HG03520 (cell line): ENCODE measurements around the gene CDKN2B.

ENCODE experiments used
- ATAC-seq: cut with Tn5 transposase; IDR thresholded peaks from one replicate; pipeline ENCODE4 v1.9.1; 2021; ENCODE audit warnings: mild to moderate bottlenecking, moderate library complexity; ENCODE audit not compliant: unreplicated experiment

The CDKN2B gene

GRCh38 chr9:22036866-22037626, 27.9 kb upstream of the CDKN2B start:
- no peak for ATAC-seq

DNA sequence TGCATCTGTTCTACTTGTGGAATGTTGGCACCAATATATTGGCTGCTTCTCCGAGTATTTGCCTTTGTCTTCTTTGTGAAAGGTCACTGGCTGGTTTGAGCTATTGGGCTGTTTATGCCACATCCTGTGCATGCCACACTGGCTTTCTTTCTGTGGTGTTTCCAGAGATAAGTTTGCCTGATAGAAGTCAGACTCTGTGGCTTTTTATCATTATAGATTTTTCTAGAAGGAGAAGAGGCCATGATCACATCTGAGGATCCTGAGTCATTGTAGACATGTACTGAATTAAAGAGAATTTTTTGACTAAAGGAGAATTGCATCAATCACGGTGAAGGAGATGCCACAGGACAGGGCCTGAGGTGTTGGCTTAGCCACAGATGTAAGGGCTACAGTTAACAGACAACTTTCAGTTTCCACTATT, 26.5 kb upstream of the CDKN2B start:
- no peak for ATAC-seq

DNA sequence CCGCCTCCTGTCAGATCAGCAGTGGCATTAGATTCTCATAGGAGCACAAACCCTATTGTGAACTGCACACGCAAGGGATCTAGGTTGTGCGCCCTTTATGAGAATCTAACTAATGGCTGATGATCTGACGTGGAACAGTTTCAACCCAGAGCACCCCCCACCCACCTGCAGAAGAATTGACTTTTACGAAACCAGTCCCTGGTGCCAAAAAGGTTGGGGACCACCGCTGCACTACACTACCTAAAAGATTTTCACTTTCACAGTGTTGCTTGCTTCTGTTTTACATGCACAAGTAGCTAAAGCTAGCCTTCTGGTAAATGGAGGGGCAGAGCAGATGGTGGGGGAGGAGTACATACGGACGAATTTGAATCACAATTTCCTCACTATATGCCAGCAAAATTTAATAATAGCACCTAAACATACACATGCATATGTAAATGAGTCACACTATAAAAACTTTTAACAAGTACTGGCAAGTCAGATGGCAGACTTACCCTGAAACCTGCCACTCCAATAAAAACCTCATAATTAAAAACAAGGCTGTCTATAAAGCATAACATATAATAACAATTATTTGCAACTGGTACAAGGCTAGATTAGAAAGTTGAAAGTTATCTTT, 24.0 kb upstream of the CDKN2B start:
- no peak for ATAC-seq

DNA sequence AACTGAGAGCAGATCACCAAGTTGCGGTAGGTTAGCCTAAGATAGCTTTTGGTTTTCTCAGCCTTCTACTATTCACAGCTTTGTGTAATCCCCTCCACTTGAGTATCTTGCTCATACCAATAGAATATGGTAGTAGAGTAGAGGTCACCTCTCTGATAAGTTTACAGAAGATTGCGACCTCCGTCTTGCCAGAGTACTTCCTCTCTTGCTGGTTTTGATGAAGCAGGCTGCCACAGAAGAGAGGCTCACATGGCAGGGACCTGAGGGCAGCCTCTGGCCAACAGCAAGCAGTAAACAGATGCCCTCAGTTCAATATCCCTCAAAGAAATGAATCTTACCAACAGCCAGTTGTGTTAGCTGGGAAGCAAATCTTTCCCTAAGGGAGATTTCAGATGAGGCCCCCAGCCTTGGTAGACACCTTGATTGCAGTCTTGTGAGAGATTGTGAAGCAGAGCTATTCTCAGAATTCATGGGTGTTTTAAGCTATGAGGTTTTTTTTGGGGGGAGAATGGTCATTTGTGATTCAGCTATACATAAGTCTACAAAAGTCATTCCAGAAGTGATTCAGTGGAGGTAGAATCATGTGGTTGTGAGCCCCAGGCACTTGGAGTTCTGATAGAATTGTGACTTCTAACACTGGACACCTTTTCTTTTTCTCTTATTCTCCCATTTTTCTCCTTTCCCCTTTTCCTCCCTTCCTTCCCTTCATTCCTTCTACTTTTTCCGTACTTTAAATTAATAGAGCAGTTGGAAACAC, 22.7 kb upstream of the CDKN2B start:
- no peak for ATAC-seq

DNA sequence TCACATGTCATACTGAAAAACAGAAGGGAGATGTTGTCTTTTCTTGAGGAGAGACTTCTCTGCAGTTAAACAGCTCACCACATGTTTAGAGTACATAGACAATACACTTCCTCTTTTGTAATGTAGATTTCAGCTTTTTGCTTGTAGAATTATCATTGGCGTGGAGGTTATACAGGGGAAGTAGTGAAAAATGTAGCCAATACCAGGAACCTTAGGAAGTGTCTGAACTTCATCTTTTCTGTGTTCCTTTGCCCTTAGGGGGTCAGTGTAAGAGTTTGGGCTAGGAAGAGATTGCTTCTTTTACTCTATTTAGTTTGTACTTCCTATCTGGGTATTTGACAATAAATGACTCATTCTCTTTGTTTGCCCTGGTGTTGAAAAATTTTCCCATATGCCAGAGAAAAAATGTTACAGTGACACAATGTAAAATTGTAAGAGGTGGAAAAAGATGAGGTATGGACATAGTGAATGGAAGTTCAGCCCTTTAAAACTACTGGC, 21.0 kb upstream of the CDKN2B start:
- peak; percentile 94 for ATAC-seq

DNA sequence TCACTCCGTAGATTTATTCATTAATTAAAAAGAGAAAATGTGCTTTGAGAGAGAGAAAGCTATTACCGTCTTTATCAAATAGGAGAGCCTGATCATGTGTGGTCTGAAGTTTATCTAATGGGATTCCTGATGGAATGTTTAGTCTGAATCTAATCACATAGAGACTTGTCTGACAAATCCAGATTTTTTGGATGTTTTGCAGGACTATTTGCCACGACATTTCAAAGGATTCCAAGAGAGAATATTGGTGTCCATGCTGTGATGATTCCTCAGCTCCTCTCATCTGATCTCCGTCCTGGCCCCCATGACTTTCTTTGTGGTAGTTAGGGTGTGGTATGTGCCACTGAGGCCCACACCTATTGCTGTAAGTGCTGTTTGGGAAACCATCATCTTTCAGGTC, 20.1 kb upstream of the CDKN2B start:
- ATAC-seq: no peak

GRCh38 chr9:22028394-22028793, 19.3 kb upstream of the CDKN2B start:
- no peak for ATAC-seq

DNA sequence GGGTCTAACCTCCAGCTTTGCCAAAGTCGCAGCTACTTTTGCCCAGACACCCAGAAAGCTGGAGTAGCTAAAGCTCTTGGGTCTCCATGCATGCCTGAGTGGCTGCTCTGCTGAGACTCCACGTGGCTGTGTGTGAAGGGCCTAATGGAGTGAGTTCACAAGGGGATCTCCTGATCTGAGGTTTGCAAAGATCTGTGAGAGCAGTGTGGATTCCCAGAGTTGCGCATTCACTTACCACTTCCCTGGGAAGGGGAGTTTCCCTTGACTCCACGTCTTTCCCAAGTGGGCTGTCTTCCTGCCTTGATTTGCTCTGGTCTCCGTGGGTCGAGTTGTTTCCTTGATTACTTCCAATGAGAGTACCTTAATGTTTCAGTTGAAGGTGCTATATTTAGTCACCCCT, 17.6 kb upstream of the CDKN2B start:
- no peak for ATAC-seq

DNA sequence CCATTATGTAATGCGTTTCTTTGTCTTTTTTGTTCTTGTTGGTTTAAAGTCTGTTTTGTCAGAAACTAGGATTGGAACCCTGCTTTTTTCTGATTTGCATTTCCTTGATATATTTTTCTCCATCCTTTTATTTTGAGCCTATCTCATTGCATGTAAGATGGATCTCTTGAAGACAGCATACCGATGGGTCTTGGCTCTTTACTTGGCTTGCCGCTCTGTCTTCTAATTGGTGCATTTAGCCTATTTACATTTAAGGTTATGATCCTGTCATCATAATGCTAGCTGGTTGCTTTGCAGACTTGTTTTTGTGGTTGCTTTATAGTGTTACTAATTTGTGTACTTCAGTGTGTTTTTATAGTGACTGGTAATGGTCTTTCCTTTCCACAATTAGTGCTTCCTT, 13.3 kb upstream of the CDKN2B start:
- no peak for ATAC-seq

DNA sequence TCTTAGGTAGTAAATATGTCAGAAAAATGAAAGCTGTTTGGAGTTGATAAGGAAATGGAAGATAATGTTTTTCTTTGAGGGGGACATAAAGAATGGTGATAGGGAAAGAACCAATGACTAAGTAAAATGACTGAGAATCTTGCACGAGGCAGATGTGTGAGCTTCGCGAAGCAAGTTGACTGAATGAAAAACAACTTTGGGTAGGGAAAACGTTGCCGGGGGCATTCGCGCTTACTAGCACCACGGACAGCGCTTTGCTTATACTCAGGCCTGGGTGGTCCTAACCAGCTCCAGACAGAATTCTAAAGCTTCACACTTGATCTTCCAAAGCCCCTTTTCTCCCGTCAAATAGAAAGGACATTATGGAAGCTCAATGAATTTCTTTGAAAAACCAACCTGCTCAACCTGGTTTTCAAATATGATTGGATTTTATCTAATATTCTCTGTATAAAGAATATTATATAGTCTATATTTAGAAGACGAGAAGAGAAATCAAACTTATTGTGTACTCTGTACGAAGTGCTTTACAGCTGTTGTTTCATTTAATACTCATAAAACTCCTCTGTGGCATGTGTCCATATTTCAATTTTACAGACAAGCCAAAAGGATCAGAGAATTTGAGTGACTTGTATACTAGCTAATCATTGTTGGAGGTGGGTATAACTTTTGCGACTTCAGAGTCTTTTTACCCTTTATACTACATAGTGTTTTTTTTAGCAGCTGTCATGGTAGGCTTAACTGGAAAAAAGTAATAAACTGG, 1.9 kb upstream of the CDKN2B start:
- no peak for ATAC-seq

GRCh38 chr9:22009506-22009867, 382 bp upstream of the CDKN2B start:
- ATAC-seq: peak; percentile 50

- ATAC-seq: no peak
Measured at GRCh38 chr9:22008384-22008716, 755 bp downstream of the CDKN2B start.

DNA sequence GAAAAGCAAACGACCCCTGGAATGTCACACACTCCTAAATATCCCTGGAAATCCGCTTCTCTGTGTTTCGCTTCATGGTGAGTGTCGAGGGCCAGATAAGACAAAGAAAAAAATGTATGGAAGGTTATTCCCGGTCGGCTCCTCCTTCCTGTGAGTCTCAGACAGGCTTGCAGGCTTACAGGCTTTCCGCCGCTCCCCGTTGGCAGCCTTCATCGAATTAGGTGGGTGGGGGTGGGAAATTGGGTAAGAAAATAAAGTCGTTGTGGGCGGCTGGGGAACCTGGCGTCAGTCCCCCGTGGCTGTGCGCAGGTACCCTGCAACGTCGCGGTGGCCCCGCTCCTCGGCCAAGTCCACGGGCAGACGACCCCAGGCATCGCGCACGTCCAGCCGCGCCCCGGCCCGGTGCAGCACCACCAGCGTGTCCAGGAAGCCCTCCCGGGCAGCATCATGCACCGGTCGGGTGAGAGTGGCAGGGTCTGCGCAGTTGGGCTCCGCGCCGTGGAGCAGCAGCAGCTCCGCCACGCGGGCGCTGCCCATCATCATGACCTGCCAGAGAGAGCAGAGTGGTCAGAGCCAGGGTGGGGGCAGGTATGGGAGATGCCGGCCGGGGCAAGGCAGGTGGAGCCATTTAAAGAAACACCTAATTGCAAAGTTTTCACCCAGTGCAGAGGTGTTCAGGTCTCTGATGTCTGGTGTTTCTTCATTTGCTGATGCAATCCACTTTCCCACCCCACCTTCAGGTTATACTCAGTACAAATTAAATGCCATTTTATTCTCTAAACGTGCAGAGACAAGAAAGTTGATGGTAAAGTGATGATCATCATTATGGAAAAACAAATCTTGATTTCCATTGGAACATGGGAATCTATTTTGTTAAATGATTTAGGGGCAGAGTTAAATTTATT, 3.2 kb downstream of the CDKN2B start:
- ATAC-seq: no peak

DNA sequence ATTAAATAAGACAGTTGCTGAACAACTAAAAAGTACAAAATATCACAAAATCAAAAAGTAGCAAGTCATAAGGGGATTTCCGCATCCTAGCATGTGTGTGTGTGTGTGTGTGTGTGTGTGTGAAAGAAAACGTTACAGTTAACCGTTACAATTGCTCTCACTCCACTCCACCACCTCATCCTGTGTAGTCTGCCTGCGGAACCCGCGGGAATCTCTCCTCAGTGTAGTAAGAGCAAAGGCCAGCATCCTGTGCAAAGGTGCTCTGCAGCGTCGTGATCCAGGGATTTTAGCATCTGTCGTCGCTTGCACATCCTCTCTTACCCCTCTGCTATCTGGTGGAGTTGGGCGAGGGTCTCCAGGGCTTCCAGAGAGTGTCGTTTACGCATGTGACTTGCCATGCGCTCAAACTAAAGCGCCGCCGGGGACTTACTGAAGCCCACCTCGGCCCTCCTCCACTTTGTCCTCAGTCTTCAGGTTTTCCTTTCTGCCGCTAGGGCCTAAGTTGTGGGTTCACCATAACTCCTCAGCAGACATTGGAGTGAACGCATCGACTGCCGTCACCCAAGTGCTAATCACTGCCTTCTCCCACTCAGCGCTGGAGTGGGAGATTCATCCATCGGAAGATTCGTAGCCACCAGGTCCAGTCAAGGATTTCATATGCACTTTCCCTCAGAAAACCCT, 3.9 kb downstream of the CDKN2B start:
- no peak for ATAC-seq

DNA sequence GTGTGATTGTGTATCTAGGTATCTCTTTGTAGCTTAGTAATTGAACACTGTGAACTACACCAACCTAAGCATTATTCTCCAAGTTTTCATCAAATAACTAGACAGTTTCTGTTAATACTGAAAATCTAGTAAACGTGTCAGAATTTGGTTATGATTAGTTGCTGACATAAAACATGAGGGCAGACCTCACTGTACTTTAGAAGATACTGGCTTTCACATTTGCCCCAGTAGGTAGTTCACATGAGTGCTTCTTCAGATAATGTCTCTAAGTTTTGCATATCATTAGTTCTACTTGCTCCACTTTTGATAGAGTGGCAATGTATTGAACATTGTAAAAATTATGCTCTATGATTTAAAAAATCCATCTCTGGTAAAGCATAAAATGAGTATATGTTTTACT, 7.1 kb downstream of the CDKN2B start:
- ATAC-seq: no peak

GRCh38 chr9:21998026-21998425, 11.1 kb downstream of the CDKN2B start:
- ATAC-seq: no peak

- no peak for ATAC-seq
Measured at GRCh38 chr9:21997480-21997879, 11.6 kb downstream of the CDKN2B start.

GRCh38 chr9:21996858-21997257, 12.2 kb downstream of the CDKN2B start:
- no peak for ATAC-seq

- no peak for ATAC-seq
Measured at GRCh38 chr9:21996438-21996837, 12.7 kb downstream of the CDKN2B start.
